ENCODE data around the gene MTNR1B. TPM values are rescaled to one million over a fixed set of nuclear protein-coding genes. Genes with fewer than 3 reads are reported as not detected.

MTNR1B gene
- total and polyA plus RNA-seq, 10 of the 15 experiments (the other 5 are each of a cell fraction or from before 2014, with no cell fraction given) = not detected

GRCh38 chr11:92967867-92968266 is 1.6 kb upstream of the MTNR1B start:
- ChIA-PET SMC1A (ENCODE audit: uncharacterized antibody, unreplicated experiment) (no interaction called here), CTCF (no interaction called here), POLR2A (no interaction called here), RAD21 (ENCODE audit: unreplicated experiment) (no interaction called here)
- in situ Hi-C loops (cut with MboI) = no loop called here
- ATAC-seq (no peak), FAIRE-seq (no peak), DNase-seq (ENCODE audit: low read depth, low spot score) (no peak)
- no peaks in the 10 kb centered on the region for H3K79me2 ChIP-seq (ENCODE audit: control insufficient read depth, insufficient read depth, low read length)
- no peak overlapping the region for H3K27ac ChIP-seq (ENCODE audit: control insufficient read depth, insufficient read depth)
- H3K4me2 ChIP-seq (ENCODE audit: control insufficient read depth, insufficient read depth) = no peak overlapping the region
- no peaks in the 10 kb centered on the region; a peak in 3 of 4 replicates for H3K27me3 ChIP-seq (replicated peaks in 1 of 2; ENCODE audit: control insufficient read depth in 2 of 2, insufficient read depth in 2 of 2, low read length in 1 of 2)
- no peaks in the 10 kb centered on the region for H3K36me3 ChIP-seq (ENCODE audit: control insufficient read depth in 2 of 2, insufficient read depth in 2 of 2, low read length in 1 of 2)
- H3K4me3 ChIP-seq = no peak overlapping the region
- no peaks in the 10 kb centered on the region for H3K4me1 ChIP-seq (ENCODE audit: control insufficient read depth, insufficient read depth, low read length)
- 0% methylated on average over 2 of the region's 2 CpGs for WGBS (ENCODE audit: insufficient coverage, insufficient replicate concordance, low lambda C conversion rate, missing lambda C conversion rate)
- BruUV-seq (replicated peaks) = no TSS peak
- H4K20me1 ChIP-seq (ENCODE audit: control insufficient read depth, insufficient read depth) = no peaks in the 10 kb centered on the region
- H2AFZ ChIP-seq (ENCODE audit: control insufficient read depth, low read depth, low read length) = no peak overlapping the region
- intact Hi-C loops (cut with micrococcal nuclease; ENCODE audit: unreplicated experiment) = no loop called here
- no peak overlapping the region for H3K9ac ChIP-seq (ENCODE audit: control insufficient read depth, insufficient read depth, low read length)
- no peaks in the 10 kb centered on the region for H3K9me3 ChIP-seq (replicated peaks; ENCODE audit: control insufficient read depth, insufficient read depth, low read length)
- TF ChIP-seq RAD21 (IDR thresholded peaks at IDR 0.05; ENCODE audit: insufficient read depth, low read depth, low read length) (no peak), CUX1 (IDR thresholded peaks at IDR 0.05; ENCODE audit: insufficient replicate concordance, low read depth, low read length) (no peak), MTA3 (IDR thresholded peaks at IDR 0.05; ENCODE audit: borderline replicate concordance, low read length) (no peak), MXI1 (IDR thresholded peaks at IDR 0.05; ENCODE audit: low read depth, low read length) (no peak), POLR2A (IDR thresholded peaks at IDR 0.05; ENCODE audit: low read depth, low read length) (no peak), BACH1 (IDR thresholded peaks at IDR 0.05; ENCODE audit: borderline replicate concordance) (no peak), RBBP5 (conservative IDR thresholded peaks at IDR 0.05) (no peak), ZBTB40 (IDR thresholded peaks at IDR 0.05; ENCODE audit: borderline replicate concordance) (no peak), REST (IDR thresholded peaks at IDR 0.05; ENCODE audit: low read depth, low read length) (no peak), CTCF (IDR thresholded peaks at IDR 0.05 in 2 of 3, conservative IDR thresholded peaks at IDR 0.05 in 1 of 3; ENCODE audit: control insufficient read depth in 2 of 3, extremely low read depth in 1 of 3, insufficient read depth in 1 of 3, low read depth in 3 of 3, low read length in 3 of 3) (no peak)
